Neural progenitor cell (in vitro differentiated cells): ENCODE results near the gene CEP57L1.

Source experiments
- CTCF ChIP-seq: fragments of 200-600 bp; sonication (generic); IDR thresholded peaks from 2 replicates; pipeline ENCODE4 v1.5.1; 2017; ENCODE audit warnings: antibody characterized with exemption, mild to moderate bottlenecking
- EZH2 ChIP-seq: fragments of 200-600 bp; sonication (generic); IDR thresholded peaks from 2 replicates; pipeline ENCODE4 v1.6.1; 2017; ENCODE audit warnings: antibody characterized with exemption, mild to moderate bottlenecking, moderate library complexity

GRCh38 chr6:109153752-109154151, 58.4 kb downstream of the CEP57L1 start:
- TF ChIP-seq CTCF (no peak), EZH2 (no peak)
